C1 segment of cervical spinal cord (tissue), 14 donors: Measurements from ENCODE around the gene SERAC1.
"Not testable (repeated sequence)": the region's sequence is repeated elsewhere in the genome, so short reads cannot be mapped to it uniquely, and the experiment has no call there.

Experiments used
- DNase-seq, 14 donors: peaks; one replicate each; lab custom pipeline; 2025; lab: John Stamatoyannopoulos, UW

The SERAC1 gene

DNA sequence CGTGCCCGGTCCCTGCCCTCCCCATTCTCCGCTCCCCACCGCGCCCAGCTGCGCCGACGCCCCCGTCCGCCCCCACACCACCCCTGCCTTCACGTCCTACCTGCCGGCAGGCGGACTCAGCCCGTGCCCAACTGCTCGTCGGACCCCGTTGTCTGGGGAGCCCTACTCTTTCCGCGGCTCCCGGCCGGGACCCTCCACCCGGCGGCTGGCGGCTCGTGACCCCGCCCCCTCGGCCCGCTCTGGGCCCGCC lies at the start of gene SERAC1:
Gene SERAC1 (minus strand): TSS at position 223 of the 250 bp plus-strand sequence. CDS start 9,899 bp downstream, outside the sequence.
- DNase-seq, result peak in 2 of 14 donors; percentile 86 to 88

DNA sequence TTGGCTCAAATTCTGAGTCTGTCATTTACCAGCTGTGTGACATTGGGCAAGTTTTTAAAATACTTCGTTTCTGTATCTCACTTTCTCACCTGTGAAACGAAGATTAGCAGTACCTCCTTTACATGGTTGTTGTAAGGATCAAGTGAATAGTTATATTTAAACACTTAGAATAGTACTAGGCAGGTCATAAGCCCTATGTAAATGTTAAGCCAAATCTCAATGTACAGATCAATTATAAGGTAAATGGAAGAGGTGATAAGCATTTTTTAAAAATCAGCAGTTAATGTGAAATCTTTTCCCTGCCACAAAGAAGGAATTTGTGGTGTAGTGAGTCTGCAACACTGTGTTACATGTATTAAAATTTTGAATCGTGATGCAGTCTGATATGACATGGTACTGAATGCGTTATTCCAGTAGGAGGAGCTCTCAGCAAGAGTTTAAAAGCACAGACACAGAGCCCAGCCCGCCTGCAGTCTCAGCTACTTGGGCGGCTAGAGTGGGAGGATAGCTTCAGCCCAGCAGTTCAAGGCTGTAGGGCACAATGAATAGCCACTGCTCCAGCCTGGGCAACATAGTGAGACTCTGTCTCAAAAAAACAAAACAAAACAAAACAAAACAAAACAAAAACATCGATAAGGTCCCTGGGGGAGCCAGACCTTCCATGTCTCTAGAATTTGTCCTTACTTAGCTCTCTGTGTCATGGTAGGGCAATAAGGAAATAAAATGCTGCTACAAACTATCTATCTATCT lies 46.0 kb upstream of the SERAC1 start:
- peak in 7 of 14 donors; percentile 1 to 41 (median 15) for DNase-seq

- no peak for DNase-seq
Observed at GRCh38 chr6:158211273-158212055, 43.4 kb upstream of the SERAC1 start.

DNA sequence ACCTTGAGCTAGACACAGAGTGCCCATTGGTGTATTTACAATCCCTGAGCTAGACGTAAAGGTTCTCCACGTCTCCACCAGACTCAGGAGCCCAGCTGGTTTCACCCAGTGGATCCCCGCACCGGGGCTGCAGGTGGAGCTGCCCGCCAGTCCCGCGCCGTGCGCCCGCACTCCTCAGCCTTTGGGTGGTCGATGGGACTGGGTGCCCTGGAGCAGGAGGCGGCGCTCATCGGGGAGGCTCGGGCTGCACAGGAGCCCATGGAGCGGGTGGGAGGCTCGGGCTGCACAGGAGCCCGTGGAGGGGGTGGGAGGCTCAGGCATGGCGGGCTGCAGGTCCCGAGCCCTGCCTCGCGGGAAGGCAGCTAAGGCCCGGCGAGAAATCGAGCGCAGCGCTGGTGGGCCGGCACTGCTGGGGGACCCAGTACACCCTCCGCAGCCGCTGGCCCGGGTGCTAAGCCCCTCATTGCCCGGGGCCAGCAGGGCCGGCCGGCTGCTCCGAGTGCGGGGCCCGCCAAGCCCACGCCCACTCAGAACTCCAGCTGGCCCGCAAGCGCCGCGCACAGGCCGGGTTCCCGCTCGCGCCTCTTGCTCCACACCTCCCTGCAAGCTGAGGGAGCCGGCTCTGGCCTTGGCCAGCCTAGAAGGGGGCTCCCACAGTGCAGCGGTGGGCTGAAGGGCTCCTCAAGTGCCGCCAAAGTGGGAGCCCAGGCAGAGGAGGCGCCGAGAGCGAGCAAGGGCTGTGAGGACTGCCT lies 41.7 kb upstream of the SERAC1 start:
- not testable (repeated sequence) for DNase-seq

DNA sequence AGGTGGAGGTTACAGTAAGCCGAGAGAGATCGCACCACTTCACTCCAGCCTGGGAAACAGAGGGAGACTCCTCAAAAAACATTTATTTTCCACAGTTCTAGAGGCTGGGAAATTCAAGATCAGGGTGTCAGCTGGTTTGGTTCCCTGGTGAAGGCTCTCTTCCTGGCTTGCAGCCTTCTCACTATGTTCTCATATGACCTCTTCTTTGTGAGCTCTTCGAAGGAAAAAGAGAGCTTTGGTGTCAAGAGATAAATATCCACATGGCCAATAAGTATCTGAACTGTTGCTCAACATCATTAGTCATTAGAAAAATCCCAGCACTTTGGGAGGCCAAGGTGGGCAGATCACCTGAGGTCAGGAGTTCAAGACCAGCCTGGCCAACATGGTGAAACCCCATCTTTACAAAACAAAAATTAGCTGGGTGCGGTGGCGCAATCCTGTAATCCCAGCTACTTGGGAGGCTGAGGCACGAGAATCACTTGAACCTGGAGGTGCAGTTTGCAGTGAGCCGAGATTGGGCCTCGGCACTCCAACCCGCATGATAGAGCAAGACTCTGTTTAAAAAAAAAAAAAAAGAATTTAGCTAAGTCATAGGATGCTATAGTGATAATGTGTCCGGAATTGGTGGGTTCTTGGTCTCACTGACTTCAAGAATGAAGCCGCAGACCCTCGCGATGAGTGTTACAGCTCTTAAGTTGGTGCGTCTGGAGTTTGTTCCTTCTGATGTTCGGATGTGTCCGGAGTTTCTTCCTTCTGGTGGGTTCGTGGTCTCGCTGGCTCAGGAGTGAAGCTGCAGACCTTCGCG lies 40.4 kb upstream of the SERAC1 start:
- not testable (repeated sequence) for DNase-seq

DNA sequence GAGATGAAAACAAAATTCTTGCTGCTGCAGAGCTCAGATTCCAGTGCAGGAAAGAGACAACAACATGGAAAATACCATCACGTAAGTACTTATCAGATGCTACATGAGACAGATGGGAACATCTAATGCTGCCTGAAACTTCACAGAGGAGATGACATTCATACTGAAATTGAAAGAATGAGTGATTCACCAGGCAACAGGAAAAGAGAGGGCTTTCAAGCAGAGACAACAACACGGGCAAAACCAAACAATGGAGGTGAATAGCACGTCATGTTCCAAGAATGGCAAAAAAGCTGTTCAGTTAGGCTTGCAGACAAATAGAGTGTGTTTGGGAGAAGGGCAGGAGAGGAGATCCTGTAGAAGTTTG lies 39.3 kb upstream of the SERAC1 start:
- no peak for DNase-seq

DNA sequence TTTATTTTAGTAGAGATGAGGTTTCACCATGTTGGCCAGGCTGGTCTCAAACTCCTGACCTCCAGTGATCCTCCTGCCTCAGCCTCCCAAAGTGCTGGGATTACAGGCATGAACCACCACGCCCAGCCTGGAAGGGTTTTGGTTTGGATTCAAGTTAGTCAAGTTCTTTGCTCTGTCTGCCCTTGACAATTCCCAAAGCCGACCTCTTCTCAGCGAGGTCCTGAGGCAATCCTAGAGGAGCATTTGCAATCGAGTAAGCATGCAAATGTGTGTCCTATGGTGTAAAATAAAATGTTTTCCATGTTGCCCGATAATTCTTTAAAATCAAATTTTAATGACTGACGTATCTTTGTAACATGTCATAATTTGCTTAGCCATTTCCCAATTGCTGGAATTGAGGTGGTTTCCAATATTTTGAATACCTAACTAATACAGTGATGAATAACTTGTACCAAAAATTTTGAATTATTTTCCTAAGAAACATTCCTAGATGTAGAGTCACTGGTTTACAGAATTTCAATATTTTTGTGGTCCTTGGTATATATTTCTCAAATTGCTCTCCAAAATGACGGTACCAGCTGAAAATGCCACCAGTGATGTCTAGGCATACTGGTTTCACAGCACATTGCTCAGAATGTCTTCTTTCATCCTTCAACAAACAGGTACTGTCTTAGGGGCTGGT lies 38.8 kb upstream of the SERAC1 start:
- no peak for DNase-seq

DNA sequence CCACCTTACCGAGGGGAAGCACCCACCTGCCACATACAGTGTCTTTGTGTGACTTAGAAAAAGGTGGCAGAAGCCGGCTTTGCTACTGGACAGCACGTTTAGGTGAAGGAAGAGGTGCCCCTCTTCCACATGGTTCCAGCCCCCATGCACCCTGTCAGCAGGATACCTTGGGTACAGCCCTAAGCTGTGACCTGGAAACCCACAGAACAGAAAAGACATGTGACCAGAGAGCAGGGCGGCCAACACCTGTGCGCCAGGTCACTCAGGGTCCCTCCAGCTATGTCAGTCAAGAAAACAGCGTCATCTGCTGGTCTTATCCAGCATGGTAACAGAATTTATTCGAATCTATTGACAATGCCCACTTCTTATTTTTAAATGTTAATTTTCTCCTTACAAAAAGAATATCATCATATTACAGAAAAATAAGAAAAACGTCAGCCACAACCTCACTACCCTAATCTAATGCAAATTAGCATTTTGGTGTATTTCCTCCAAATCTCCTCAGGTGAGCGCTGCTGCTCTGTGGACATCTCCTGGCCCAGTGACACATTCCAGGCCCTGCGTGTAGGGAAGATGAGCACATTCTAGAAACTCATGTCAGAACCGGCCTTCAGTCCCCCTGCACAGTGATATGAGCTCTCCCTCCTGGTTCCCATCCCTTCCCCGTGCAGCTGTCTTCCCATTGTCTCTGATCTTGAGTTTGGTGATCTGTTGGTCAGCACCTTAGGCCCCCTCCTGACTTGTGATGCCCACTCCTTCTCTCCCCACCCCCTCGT lies 37.3 kb upstream of the SERAC1 start:
- DNase-seq, result no peak

DNA sequence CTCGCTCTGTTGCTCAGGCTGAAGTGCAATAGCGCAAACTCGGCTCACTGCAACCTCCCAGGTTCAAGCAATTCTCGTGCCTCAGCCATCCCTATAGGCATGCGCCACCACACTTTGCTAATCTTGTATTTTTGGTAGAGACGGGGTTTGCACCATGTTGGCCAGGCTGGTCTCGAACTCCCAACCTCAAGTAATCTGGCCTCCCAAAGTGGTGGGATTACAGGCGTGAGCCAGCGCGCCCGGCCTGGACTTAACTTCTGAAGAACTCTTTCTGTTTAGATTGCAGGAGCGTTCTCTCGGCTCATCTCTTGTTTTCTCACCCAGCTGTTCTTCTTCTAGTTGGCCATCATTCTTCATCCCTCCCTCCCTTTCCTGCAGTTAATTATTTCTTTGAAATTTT lies 30.4 kb upstream of the SERAC1 start:
- no peak for DNase-seq

GRCh38 chr6:158194487-158195280 lies 26.6 kb upstream of the SERAC1 start:
- no peak for DNase-seq

DNA sequence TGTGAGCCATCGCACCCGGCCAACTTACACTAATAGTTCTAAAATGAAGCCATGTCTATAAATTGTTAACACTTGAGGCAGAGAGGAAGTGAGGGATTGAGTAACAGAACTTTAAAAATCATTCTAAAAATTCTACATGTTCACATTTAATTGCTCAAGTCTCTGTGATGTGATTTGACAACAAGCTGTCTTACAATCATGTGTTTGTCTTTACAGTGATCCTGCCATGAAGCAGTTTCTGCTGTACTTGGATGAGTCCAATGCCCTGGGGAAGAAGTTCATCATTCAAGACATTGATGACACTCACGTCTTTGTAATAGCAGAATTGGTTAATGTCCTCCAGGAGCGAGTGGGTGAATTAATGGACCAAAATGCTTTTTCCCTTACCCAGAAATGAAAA lies 23.7 kb upstream of the SERAC1 start:
- DNase-seq, result no peak

DNA sequence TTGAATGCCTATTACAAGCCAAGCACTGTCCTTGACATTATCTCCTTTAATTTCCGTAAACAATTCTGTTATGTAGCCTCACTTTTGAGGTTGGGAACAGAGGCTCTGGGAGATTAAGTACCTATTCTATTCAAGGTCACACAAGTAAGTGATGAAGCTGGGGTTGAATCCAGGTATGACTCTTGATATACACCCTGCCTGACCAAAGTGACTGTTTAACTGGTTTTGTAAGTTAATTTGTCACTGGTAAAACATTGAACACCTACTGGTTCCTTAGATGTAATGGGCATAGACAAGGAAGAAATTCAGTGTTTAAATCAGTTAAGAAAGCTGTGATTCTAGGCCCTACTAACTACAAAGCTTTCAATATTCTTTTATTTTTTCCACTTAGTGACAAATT lies 23.0 kb upstream of the SERAC1 start:
- no peak for DNase-seq

GRCh38 chr6:158188591-158188990 lies 20.5 kb upstream of the SERAC1 start:
- DNase-seq, result peak in 1 of 14 donors; percentile 2

DNA sequence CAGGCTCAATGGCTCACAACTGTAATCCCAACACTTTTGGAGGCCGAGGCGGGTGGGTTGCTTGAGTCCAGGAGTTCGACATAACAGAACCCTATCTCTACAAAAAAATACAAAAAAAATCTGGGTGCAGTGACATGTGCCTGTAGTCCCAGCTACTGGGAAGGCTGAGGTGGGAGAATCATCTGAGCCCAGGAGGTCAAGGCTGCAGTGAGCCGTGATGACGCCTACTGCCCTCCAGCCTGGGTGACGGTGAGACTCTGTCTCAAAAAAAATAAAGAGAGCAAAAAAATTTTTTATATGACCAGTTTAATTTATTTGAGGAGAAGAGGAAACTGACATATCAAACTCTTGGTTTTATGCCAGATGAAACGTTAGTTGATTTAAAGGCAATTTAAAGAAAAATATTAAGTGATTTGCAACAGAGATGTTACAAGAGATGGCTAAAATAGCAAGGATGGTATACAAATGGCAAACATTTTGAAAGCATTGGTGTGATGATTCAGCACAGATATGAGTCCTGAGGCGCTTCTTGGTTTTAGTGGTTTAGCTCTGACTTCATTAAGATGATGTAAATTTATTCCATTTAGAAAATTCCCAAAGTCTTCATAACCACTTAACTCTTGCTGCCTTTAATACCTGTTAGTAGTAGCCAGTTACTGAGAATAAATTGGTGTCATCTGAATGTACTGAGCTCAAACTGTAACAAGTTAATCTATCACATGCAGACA lies 17.8 kb upstream of the SERAC1 start:
- DNase-seq, result no peak

GRCh38 chr6:158184608-158185007 lies 16.5 kb upstream of the SERAC1 start:
- no peak for DNase-seq

DNA sequence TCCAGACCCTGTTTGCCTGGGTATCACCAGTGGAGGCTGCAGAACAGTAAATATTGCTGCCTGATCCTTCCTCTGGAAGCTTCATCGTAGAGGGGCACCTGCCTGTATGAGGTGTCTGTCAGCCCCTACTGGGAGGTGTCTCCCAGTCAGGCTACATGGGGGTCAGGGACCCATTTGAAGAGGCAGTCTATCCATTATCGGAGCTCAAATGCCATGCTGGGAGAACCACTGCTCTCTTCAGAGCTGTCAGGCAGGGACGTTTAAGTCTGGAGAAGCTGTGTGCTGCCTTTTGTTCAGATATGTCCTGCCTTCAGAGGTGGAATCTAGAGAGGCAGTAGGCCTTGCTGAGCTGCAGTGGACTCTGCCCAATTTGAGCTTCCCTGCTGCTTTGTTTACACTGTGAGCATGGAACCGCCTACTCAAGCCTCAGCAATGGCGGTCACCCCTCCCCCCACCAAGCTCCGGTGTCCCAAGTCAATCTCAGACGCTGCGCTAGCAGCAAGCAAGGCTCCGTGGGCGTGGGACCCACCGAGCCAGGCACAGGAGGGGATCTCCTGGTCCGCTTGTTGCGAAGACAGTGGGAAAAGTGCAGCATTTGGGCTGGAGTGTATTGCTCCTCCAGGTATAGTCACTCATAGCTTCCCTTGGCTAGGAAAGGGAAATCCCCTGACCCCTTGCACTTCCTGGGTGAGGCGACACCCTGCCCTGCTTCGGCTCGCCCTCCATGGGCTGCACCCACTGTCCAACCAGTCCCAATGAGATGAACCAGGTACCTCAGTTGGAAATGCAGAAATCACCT lies 15.3 kb upstream of the SERAC1 start:
- not testable (repeated sequence) for DNase-seq

DNA sequence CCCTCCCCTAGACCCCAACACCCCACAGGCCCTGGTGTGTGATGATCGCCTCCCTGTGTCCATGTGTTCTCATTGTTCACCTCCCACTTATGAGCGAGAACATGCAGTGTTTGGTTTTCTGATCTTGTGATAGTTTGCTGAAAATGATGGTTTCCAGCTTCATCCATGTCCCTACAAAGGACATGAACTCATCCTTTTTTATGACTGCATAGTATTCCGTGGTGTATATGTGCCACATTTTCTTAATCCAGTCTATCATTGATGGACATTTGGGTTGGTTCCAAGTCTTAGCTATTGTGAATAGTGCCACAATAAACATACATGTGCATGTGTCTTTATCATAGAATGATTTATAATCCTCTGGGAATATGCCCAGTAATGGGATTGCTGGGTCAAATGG lies 9.7 kb upstream of the SERAC1 start:
- DNase-seq, result not testable (repeated sequence)

GRCh38 chr6:158175111-158175510 lies 7.0 kb upstream of the SERAC1 start:
- DNase-seq, result no peak
